IMR-90 (cell line): ENCODE data around the gene TMEM170B.

Source experiments
- CHD1 ChIP-seq: IDR thresholded peaks from 2 replicates; pipeline ENCODE4 v1.6.1; 2012; ENCODE audit warnings: low read depth, low read length, improper control_type of control experiment
- MAFK ChIP-seq: IDR thresholded peaks from 2 replicates; pipeline ENCODE4 v1.6.1; 2012; ENCODE audit warnings: low read depth, low read length, improper control_type of control experiment
- MXI1 ChIP-seq: IDR thresholded peaks from 2 replicates; pipeline ENCODE4 v1.6.1; 2012; ENCODE audit warnings: low read depth, mild to moderate bottlenecking, low read length, moderate library complexity, borderline replicate concordance
- POLR2A ChIP-seq: IDR thresholded peaks from 2 replicates; pipeline ENCODE4 v1.6.1; 2012; ENCODE audit warnings: mild to moderate bottlenecking, low read depth, low read length
- RAD21 ChIP-seq: IDR thresholded peaks from 2 replicates; pipeline ENCODE4 v1.6.1; 2012; ENCODE audit warnings: low read length, improper control_type of control experiment
- SMC3 ChIP-seq: fragments of 150-350 bp; IDR thresholded peaks from 2 replicates; pipeline ENCODE4 v1.6.1; 2016; ENCODE audit warnings: low read depth, mild to moderate bottlenecking, antibody characterized with exemption, low read length, moderate library complexity
- TF ChIP-seq, protein P1 (sequence below): conservative IDR thresholded peaks from 2 replicates; pipeline ENCODE4 v1.5.1; 2012; ENCODE audit warnings: mild to moderate bottlenecking, low read depth, low read length, improper control_type of control experiment

DNA sequence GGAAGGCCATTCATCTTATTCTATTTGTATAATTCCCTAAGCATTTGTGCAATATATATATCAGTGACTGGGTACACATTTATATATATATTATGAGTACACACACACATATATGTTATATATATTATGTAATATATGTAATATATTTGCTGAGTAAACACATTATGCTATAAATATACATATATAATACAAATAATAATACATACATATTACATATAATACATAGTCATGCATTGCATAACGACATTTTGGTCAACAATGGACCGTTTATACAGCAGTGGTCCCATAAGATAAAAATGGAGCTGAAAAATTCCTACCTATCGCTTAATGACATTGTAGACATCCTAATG, 11.4 kb upstream of the TMEM170B start:
- TF ChIP-seq RAD21 = no peak
- no peak for TF ChIP-seq CHD1
- TF ChIP-seq, protein P1, sequence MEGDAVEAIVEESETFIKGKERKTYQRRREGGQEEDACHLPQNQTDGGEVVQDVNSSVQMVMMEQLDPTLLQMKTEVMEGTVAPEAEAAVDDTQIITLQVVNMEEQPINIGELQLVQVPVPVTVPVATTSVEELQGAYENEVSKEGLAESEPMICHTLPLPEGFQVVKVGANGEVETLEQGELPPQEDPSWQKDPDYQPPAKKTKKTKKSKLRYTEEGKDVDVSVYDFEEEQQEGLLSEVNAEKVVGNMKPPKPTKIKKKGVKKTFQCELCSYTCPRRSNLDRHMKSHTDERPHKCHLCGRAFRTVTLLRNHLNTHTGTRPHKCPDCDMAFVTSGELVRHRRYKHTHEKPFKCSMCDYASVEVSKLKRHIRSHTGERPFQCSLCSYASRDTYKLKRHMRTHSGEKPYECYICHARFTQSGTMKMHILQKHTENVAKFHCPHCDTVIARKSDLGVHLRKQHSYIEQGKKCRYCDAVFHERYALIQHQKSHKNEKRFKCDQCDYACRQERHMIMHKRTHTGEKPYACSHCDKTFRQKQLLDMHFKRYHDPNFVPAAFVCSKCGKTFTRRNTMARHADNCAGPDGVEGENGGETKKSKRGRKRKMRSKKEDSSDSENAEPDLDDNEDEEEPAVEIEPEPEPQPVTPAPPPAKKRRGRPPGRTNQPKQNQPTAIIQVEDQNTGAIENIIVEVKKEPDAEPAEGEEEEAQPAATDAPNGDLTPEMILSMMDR = no peak
- TF ChIP-seq POLR2A = no peak
- no peak for TF ChIP-seq SMC3
- TF ChIP-seq MAFK = no peak
- TF ChIP-seq MXI1 = no peak
